Skeletal muscle tissue (tissue), 4 donors: ENCODE results near the gene ZFTA. TPM values are rescaled to one million over a fixed set of nuclear protein-coding genes. Genes with fewer than 3 reads are reported as not detected.
"Not testable (repeated sequence)": the region's sequence is repeated elsewhere in the genome, so short reads cannot be mapped to it uniquely, and the experiment has no call there.

Source experiments
- H3K27ac ChIP-seq: one replicate; pipeline ENCODE4 v1.7.0; 2013; ENCODE audit warnings: mild to moderate bottlenecking, low read depth, low read length, inconsistent platforms
- H3K27me3 ChIP-seq, 3 donors: one replicate each; pipeline ENCODE4 v1.7.0; 2013; ENCODE audit warnings: low read length in 3 of 3; ENCODE audit not compliant: control insufficient read depth in 3 of 3, insufficient read depth in 3 of 3
- H3K36me3 ChIP-seq, 3 donors: one replicate each; pipeline ENCODE4 v1.7.0; 2013; ENCODE audit warnings: low read length in 3 of 3; ENCODE audit not compliant: control insufficient read depth in 3 of 3, insufficient read depth in 3 of 3
- H3K4me1 ChIP-seq, 3 donors: one replicate each; pipeline ENCODE4 v1.7.0; 2013; ENCODE audit warnings: low read length in 3 of 3, mild to moderate bottlenecking in 3 of 3; ENCODE audit not compliant: control insufficient read depth in 3 of 3, insufficient read depth in 3 of 3
- H3K4me3 ChIP-seq, 3 donors: one replicate each; pipeline ENCODE4 v1.7.0; 2013; ENCODE audit warnings: low read length in 3 of 3
- H3K9ac ChIP-seq, 3 donors: one replicate each; pipeline ENCODE4 v1.7.0; 2013; ENCODE audit warnings: low read length in 3 of 3, mild to moderate bottlenecking in 3 of 3, moderate library complexity in 2 of 3, low read depth in 1 of 3
- H3K9me3 ChIP-seq, 3 donors: one replicate each; pipeline ENCODE4 v1.7.0; 2013; ENCODE audit warnings: low read length in 3 of 3; ENCODE audit not compliant: control insufficient read depth in 3 of 3
- total RNA-seq: library from RNA; depleted of rRNA; stranded (reverse); fragments of >200 nt; gene quantifications from one replicate; pipeline ENCODE4 v1.2.3, GENCODE V29; 2014
- donor health status: Osteomylitis.

Gene ZFTA
- total RNA-seq, 1 donor from 2014 or later, result 15.7 TPM

- Histone ChIP-seq H3K4me3 (no peak overlapping the region), H3K27ac (no peak overlapping the region)
Measured at GRCh38 chr11:63779039-63779438, 10.5 kb upstream of the ZFTA start.

GRCh38 chr11:63775191-63775590 is 6.6 kb upstream of the ZFTA start:
- Histone ChIP-seq H3K4me3 (no peak overlapping the region), H3K4me1 (no peaks in the 10 kb centered on the region), H3K9ac (no peak overlapping the region), H3K36me3 (no peaks in the 10 kb centered on the region), H3K9me3 (no peaks in the 10 kb centered on the region), H3K27ac (no peak overlapping the region), H3K27me3 (no peaks in the 10 kb centered on the region)

More at GRCh38 chr11:63779039-63779438, 10.5 kb upstream of the ZFTA start:
- Histone ChIP-seq H3K9ac (no peak overlapping the region), H3K4me1 (no peaks in the 10 kb centered on the region), H3K27me3 (no peaks in the 10 kb centered on the region), H3K36me3 (no peaks in the 10 kb centered on the region), H3K9me3 (no peaks in the 10 kb centered on the region)

DNA sequence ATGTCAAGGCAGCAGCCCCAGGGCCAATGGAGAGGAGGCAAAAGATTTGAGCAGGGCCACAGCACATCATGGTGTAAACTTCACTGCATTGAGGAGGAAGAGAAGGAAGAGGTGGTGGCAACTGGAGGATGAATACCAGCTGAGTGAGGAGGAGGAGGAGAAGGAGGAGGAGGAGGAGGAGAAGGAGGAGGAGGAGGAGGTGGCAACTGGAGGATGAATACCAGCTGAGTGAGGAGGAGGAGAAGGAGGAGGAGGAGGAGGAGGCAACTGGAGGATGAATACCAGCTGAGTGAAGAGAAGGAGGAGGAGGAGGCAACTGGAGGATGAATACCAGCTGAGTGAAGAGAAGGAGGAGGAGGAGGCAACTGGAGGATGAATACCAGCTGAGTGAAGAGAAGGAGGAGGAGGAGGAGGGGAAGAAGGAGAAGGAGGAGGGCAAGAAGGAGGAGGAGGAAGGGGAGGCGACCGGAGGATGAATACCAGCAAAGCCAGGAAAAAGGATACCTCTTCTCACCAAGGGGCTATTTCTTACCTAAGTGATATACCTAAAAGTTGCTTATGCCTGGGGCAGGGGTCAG is 3.3 kb upstream of the ZFTA start:
- H3K9me3 ChIP-seq, H3K4me3 ChIP-seq, H3K36me3 ChIP-seq, H3K27ac ChIP-seq, H3K27me3 ChIP-seq, H3K9ac ChIP-seq: not testable (repeated sequence)
- H3K4me1 ChIP-seq, result peaks cover 8 to 14% (median 12%) of the 10 kb centered on the region in 3 donors

DNA sequence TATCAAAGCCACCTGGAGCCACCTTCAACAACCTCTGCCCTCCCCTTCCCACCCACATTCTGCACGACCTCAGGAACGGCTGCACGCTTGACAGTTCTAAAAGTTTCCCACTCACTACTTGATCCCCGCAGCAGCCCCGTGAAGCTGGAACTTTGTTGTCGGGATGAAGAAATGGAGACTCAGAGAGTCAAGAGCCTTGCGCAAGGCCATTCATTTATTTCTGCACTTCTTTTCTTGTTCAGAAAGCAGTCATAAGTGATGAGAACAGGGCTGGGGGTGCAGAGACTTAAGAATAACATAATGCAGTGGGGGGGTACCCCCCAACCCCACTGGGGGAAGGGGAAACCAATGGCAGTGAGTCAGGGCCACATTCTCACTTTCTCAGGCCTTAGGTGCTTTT is 2.2 kb upstream of the ZFTA start:
- Histone ChIP-seq H3K27ac (no peak overlapping the region), H3K27me3 (no peaks in the 10 kb centered on the region), H3K4me3 (no peak overlapping the region), H3K4me1 (peaks cover 10 to 17% (median 15%) of the 10 kb centered on the region in 3 donors), H3K9me3 (no peaks in the 10 kb centered on the region), H3K9ac (no peak overlapping the region), H3K36me3 (no peaks in the 10 kb centered on the region)

DNA sequence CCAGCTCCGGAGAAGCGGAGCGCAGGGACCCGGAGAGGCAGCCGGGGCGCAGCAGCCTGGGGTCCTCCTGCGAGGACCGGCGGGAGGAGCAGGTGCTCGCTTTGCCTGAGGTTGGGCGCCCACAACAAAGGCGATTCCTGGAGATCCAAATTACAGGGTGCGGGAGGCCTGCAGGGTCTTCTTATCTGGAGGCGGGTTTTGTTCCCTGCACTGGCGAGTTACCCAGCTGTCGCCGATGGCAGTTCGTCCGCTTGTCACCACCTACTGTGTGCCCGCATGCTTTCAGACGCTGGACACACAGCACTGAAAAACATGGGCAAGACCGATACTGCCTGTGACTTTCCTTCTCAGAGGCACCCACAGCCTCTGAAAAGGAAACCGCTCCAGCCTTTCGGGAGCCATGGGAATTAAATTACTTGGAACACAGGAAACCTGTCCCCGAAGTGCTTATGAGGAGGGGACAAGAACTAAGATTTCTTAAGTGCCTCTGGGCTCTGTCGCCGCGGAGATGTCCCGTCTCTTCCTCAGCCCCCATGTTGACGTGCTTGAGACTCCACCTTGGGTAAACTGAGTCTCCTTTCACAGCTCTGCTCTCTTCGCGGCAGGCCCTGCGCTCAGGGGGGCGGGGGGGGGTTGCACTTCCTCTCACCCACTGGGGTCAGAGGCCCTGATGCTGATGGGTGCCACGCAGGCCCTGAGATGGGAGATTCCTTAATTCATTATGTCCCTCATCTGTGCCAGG is 1.3 kb upstream of the ZFTA start:
- Histone ChIP-seq H3K27me3 (no peaks in the 10 kb centered on the region), H3K4me1 (peaks cover 10 to 17% (median 15%) of the 10 kb centered on the region in 3 donors), H3K4me3 (peak overlapping the region; percentile 26 to 79 (median 73)), H3K36me3 (no peaks in the 10 kb centered on the region), H3K9me3 (no peaks in the 10 kb centered on the region), H3K9ac (peak overlapping the region in 2 of 3 donors; percentile 62 to 85), H3K27ac (peak overlapping the region; percentile 34)

DNA sequence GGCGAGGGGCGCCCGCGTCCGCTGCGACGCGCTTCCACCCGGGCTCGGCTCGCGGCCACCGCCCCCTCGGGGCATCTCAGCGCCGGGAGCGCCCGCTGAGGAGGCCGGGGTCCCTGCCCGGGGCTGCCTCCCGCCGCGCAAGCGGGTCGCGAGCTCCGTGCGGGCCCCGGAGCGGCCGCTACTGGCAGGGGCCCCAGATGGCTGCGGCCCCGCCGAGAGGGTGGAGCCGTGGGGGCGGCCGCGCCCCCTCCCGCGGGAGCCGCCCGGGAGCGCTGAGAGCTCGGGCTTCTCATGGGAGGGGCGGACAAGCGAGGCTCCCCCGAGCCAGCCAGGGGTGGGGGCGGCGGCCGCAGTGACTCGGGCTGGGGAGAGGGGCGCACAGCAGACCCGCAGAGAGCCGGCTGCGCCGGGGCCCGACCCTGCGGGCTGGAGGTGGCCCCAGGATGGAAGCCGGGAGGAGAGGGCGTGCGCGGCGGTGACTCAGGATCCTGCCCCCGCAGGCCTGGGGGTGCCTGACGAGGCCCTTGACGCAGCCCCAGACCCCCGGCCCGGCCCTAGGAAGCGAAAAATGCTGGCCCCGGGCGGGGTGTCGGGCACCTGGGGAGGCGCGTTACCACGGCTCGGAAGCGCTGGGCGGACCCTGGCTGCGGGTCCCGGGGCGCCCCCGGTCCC is 603 bp upstream of the ZFTA start:
- H3K36me3 ChIP-seq, result no peaks in the 10 kb centered on the region
- H3K4me1 ChIP-seq, result peaks cover 10 to 17% (median 15%) of the 10 kb centered on the region in 3 donors
- H3K27me3 ChIP-seq, result no peaks in the 10 kb centered on the region
- no peaks in the 10 kb centered on the region for H3K9me3 ChIP-seq
- H3K4me3 ChIP-seq, result peak overlapping the region; percentile 48 to 79 (median 73)
- peak overlapping the region; percentile 62 to 85 (median 65) for H3K9ac ChIP-seq
- peak overlapping the region; percentile 34 for H3K27ac ChIP-seq

- Histone ChIP-seq H3K27me3 (no peaks in the 10 kb centered on the region), H3K4me1 (peaks cover 12 to 21% (median 15%) of the 10 kb centered on the region in 3 donors), H3K27ac (peak overlapping the region; percentile 75), H3K4me3 (peak overlapping the region; percentile 73 to 82 (median 77)), H3K9me3 (no peaks in the 10 kb centered on the region), H3K9ac (peak overlapping the region; percentile 74 to 84 (median 83)), H3K36me3 (no peaks in the 10 kb centered on the region)
Measured at GRCh38 chr11:63767565-63768236, 874 bp downstream of the ZFTA start.

GRCh38 chr11:63767267-63767564 is 1.4 kb downstream of the ZFTA start:
- Histone ChIP-seq H3K4me3 (peak overlapping the region; percentile 73 to 82 (median 77)), H3K36me3 (no peaks in the 10 kb centered on the region), H3K27ac (peak overlapping the region; percentile 75), H3K9me3 (no peaks in the 10 kb centered on the region), H3K27me3 (no peaks in the 10 kb centered on the region), H3K9ac (peak overlapping the region; percentile 74 to 84 (median 83)), H3K4me1 (peaks cover 13 to 25% (median 18%) of the 10 kb centered on the region in 3 donors)

- Histone ChIP-seq H3K4me3 (peak overlapping the region in 1 of 3 donors; percentile 82), H3K4me1 (peaks cover 13 to 30% (median 22%) of the 10 kb centered on the region in 3 donors), H3K27ac (peak overlapping the region; percentile 75), H3K27me3 (no peaks in the 10 kb centered on the region), H3K36me3 (no peaks in the 10 kb centered on the region), H3K9me3 (no peaks in the 10 kb centered on the region), H3K9ac (peak overlapping the region in 2 of 3 donors; percentile 83 to 84)
Measured at GRCh38 chr11:63766531-63767235, 1.9 kb downstream of the ZFTA start.
